Thoracic aorta (tissue), 2 donors: ENCODE data around the gene FYCO1. TPM values are rescaled to one million over a fixed set of nuclear protein-coding genes. Genes with fewer than 3 reads are reported as not detected.

Experiments used
- ATAC-seq: fragments of 150-250 bp; one replicate; pipeline ENCODE4 v1.8.0; 2017; ENCODE audit warnings: low read depth; ENCODE audit not compliant: insufficient number of reproducible peaks, low FRiP score
- DNase-seq: peaks from one replicate; pipeline ENCODE4 v3.0.0-alpha.2; 2020; ENCODE audit warnings: low spot score
- H3K27ac ChIP-seq, 2 donors: fragments of 200-600 bp; sonication (generic); 1 replicate in 1 of 2; 2 replicates in 1 of 2; pipeline ENCODE4 v1.5.1; 2016; ENCODE audit warnings: mild to moderate bottlenecking in 2 of 2, moderate library complexity in 2 of 2
- H3K27me3 ChIP-seq: fragments of 200-600 bp; sonication (generic); replicated peaks from 2 replicates; pipeline ENCODE4 v1.6.0; 2016; ENCODE audit warnings: mild to moderate bottlenecking; ENCODE audit not compliant: insufficient read depth
- H3K36me3 ChIP-seq: fragments of 200-600 bp; sonication (generic); one replicate; pipeline ENCODE4 v1.5.1; 2016
- H3K4me1 ChIP-seq, 2 donors: fragments of 200-600 bp; sonication (generic); 1 replicate in 1 of 2; 2 replicates in 1 of 2; pipeline versions ENCODE4 v1.5.1 to v1.6.0; 2016; ENCODE audit warnings: low read depth in 2 of 2, mild to moderate bottlenecking in 1 of 2; ENCODE audit not compliant: control insufficient read depth in 1 of 2
- H3K4me3 ChIP-seq: fragments of 200-600 bp; sonication (generic); 2 replicates; pipeline ENCODE4 v1.5.1; 2016; ENCODE audit warnings: mild to moderate bottlenecking
- H3K9me3 ChIP-seq: fragments of 200-600 bp; sonication (generic); 2 replicates; pipeline ENCODE4 v1.5.1; 2016
- CTCF ChIP-seq: fragments of 200-600 bp; sonication (generic); IDR thresholded peaks from one replicate; pipeline ENCODE4 v1.5.1; 2019; ENCODE audit warnings: antibody characterized with exemption
- total RNA-seq, 2 donors: library from RNA; depleted of rRNA; stranded (reverse); fragments of >200 nt; gene quantifications; one replicate each; pipeline versions ENCODE4 v1.1.0 to v1.2.3, GENCODE V29; 2016

The FYCO1 gene
- total RNA-seq, 2 donors from 2014 or later, result 70.4 to 86.1 TPM

GRCh38 chr3:46025139-46025538 is 29.5 kb upstream of the FYCO1 start:
- no peak for ATAC-seq
- TF ChIP-seq CTCF, result no peak
- DNase-seq, result no peak

GRCh38 chr3:46024131-46024530 is 28.5 kb upstream of the FYCO1 start:
- ATAC-seq (no peak), DNase-seq (no peak)
- Histone ChIP-seq H3K27ac (no peak overlapping the region), H3K4me3 (no peak overlapping the region), H3K36me3 (no peaks in the 10 kb centered on the region), H3K4me1 (no peaks in the 10 kb centered on the region), H3K27me3 (no peaks in the 10 kb centered on the region), H3K9me3 (no peaks in the 10 kb centered on the region)
- no peak for TF ChIP-seq CTCF

More at GRCh38 chr3:46025139-46025538, 29.5 kb upstream of the FYCO1 start:
- H3K27me3 ChIP-seq, result no peaks in the 10 kb centered on the region
- H3K9me3 ChIP-seq, result no peaks in the 10 kb centered on the region
- H3K4me3 ChIP-seq, result no peak overlapping the region
- no peak overlapping the region for H3K27ac ChIP-seq
- no peaks in the 10 kb centered on the region for H3K36me3 ChIP-seq
- H3K4me1 ChIP-seq, result no peaks in the 10 kb centered on the region

- no peak for TF ChIP-seq CTCF
- no peak for DNase-seq
- H3K4me3 ChIP-seq, result no peak overlapping the region
- H3K36me3 ChIP-seq, result no peaks in the 10 kb centered on the region
- no peaks in the 10 kb centered on the region for H3K4me1 ChIP-seq
- no peak overlapping the region for H3K27ac ChIP-seq
- H3K27me3 ChIP-seq, result no peaks in the 10 kb centered on the region
- H3K9me3 ChIP-seq, result no peaks in the 10 kb centered on the region
- no peak for ATAC-seq
Observed at GRCh38 chr3:46022909-46023785, 27.5 kb upstream of the FYCO1 start.

GRCh38 chr3:46021516-46021915 is 25.9 kb upstream of the FYCO1 start:
- ATAC-seq (no peak), DNase-seq (no peak)
- no peak for TF ChIP-seq CTCF
- H3K27ac ChIP-seq, result no peak overlapping the region
- no peaks in the 10 kb centered on the region for H3K4me1 ChIP-seq
- no peaks in the 10 kb centered on the region for H3K36me3 ChIP-seq
- no peaks in the 10 kb centered on the region for H3K9me3 ChIP-seq
- no peaks in the 10 kb centered on the region for H3K27me3 ChIP-seq
- no peak overlapping the region for H3K4me3 ChIP-seq

GRCh38 chr3:46020766-46021510 is 25.3 kb upstream of the FYCO1 start:
- H3K36me3 ChIP-seq, result no peaks in the 10 kb centered on the region
- H3K27me3 ChIP-seq, result no peaks in the 10 kb centered on the region
- ATAC-seq (no peak), DNase-seq (no peak)
- H3K4me1 ChIP-seq, result no peaks in the 10 kb centered on the region
- no peak for TF ChIP-seq CTCF
- H3K27ac ChIP-seq, result no peak overlapping the region
- no peaks in the 10 kb centered on the region for H3K9me3 ChIP-seq
- H3K4me3 ChIP-seq, result no peak overlapping the region
